HUES64 (cell line): ENCODE results near the gene SERPIND1.
"Not testable (repeated sequence)": the region's sequence is repeated elsewhere in the genome, so short reads cannot be mapped to it uniquely, and the experiment has no call there.

Experiments used
- H3K27ac ChIP-seq: 2 replicates; pipeline ENCODE4 v1.7.0; 2013; ENCODE audit warnings: low read depth, low read length, inconsistent platforms
- H3K27me3 ChIP-seq: 2 replicates; pipeline ENCODE4 v1.6.1; 2013; ENCODE audit warnings: mild to moderate bottlenecking, low read length; ENCODE audit not compliant: insufficient read depth
- H3K36me3 ChIP-seq: 2 replicates; pipeline ENCODE4 v1.6.1; 2013; ENCODE audit warnings: mild to moderate bottlenecking, low read length; ENCODE audit not compliant: insufficient read depth
- H3K4me1 ChIP-seq: 2 replicates; pipeline ENCODE4 v1.6.1; 2013; ENCODE audit warnings: mild to moderate bottlenecking, low read length, moderate library complexity; ENCODE audit not compliant: insufficient read depth
- H3K4me3 ChIP-seq: 2 replicates; pipeline ENCODE4 v1.5.1; 2013; ENCODE audit warnings: mild to moderate bottlenecking, low read length, moderate library complexity
- H3K9ac ChIP-seq: 2 replicates; pipeline ENCODE4 v1.6.1; 2013; ENCODE audit warnings: mild to moderate bottlenecking, low read depth, low read length
- H3K9me3 ChIP-seq: 2 replicates; pipeline ENCODE4 v1.6.1; 2013; ENCODE audit warnings: low read depth, low read length; ENCODE audit not compliant: insufficient read depth
- whole genome bisulfite sequencing: fragments of 150-250, 120-280 bp; methylation state at CpG from one replicate; pipeline ENCODE4 v1.1.7; 2013; ENCODE audit warnings: missing lambda C conversion rate; 5-methylcytosine and 5-hydroxymethylcytosine counted together

SERPIND1 gene

DNA sequence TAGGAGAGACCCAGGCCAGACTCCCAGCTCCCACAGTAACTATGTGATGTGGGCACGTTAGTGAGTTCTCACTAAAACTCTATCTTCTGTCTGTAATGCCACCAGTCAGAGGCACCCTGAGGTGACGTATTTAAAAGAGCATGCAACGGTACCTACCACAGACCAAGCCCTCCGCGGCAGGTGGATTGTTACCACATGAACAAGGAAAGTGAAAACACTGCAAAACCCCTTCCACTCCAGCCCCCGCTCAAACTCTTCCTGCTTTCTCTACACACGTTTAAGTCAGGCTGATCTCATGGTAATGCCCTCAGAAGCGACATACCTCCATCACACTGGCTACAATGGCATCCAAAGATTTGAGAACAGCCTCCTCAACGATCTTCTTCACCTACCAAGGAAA is 36.7 kb downstream of the SERPIND1 start:
- WGBS: 92% methylated on average over 9 of the region's 9 CpGs
- Histone ChIP-seq H3K27ac (no peak overlapping the region), H3K9me3 (no peaks in the 10 kb centered on the region), H3K9ac (no peak overlapping the region), H3K4me1 (no peaks in the 10 kb centered on the region), H3K4me3 (no peak overlapping the region), H3K27me3 (no peaks in the 10 kb centered on the region), H3K36me3 (peaks cover 27% of the 10 kb centered on the region)

DNA sequence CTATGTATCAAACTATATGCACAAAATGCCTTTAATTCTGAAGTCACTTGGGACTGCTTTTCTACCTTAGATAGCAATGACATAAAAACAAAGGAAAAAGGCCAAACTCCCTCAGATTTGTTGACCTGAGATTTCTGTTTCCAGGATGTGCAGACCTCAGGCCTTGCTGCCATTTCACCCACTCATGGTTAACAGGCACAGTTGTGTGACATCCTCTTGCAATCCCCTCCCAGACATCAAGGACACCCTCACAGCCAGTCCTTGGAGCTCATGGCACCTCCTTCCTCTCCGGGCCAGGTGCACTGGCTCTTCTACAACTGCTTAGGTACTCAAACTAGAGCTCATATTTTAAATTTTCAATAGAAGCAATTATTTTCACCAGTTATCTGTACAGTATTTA is 37.3 kb downstream of the SERPIND1 start:
- Histone ChIP-seq H3K9ac (no peak overlapping the region), H3K9me3 (no peaks in the 10 kb centered on the region), H3K4me1 (no peaks in the 10 kb centered on the region), H3K4me3 (no peak overlapping the region), H3K36me3 (peaks cover 22% of the 10 kb centered on the region), H3K27me3 (no peaks in the 10 kb centered on the region), H3K27ac (no peak overlapping the region)
- WGBS: 93% methylated on average over 1 of the region's 1 CpG

DNA sequence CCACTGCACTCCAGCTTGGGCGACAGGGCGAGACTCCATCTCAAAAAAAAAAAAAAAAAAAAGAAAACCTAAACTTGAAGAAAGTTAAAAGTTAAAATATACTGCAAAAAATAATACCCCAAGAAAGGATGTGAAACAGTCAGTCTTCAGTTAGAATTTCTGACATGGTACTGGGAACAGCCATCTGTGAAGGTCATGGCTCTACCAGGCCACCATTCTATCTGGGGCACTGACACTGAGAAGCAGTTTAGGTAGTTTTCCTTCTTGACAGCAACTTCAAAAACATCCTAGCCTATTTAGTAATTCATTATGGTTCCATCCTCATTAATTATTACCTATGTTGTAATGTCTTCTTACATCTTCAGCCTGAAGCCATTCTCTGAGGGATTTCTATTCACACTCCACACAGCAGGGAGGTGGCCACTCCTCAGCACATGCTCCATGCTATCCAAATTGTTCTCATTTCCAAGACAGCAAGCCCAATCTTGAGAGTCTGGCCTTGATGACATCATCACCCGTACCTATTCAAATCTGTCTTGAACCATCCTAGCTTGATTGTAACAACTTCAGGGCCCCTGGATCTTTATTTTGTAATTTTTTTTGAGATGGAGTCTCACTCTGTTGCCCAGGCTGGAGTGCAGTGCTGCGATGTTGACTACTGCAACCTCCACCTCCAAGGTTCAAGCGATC is 38.2 kb downstream of the SERPIND1 start:
- WGBS: 96% methylated on average over 3 of the region's 5 CpGs

DNA sequence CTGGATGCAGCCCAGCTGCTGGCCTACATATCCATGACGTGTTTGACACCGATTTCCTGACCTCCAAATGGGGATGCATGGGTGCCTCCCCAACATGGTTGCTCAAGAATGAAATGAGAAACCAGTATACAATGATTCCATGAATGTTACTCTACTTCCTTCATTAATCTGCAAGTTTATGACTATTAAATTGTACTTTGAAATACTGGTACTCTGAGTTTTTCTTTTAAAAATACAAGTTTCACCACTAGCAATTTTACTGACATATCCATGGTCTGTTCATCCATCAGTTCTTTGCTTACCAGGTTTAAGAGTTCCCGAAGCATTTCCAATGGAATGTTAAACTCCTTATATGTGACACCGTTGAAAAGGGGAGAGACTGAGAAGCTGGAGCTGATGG is 39.1 kb downstream of the SERPIND1 start:
- 96% methylated on average over 4 of the region's 4 CpGs for WGBS
- H3K4me1 ChIP-seq: no peaks in the 10 kb centered on the region
- H3K27me3 ChIP-seq: no peaks in the 10 kb centered on the region
- no peak overlapping the region for H3K4me3 ChIP-seq
- H3K36me3 ChIP-seq: peaks cover 19% of the 10 kb centered on the region
- H3K9me3 ChIP-seq: no peaks in the 10 kb centered on the region
- no peak overlapping the region for H3K27ac ChIP-seq
- H3K9ac ChIP-seq: no peak overlapping the region

More for the DNA sequence above, 38.2 kb downstream of the SERPIND1 start:
- H3K27ac ChIP-seq: no peak overlapping the region
- H3K9me3 ChIP-seq: no peaks in the 10 kb centered on the region
- H3K27me3 ChIP-seq: no peaks in the 10 kb centered on the region
- no peak overlapping the region for H3K4me3 ChIP-seq
- no peak overlapping the region for H3K9ac ChIP-seq
- H3K4me1 ChIP-seq: no peaks in the 10 kb centered on the region
- peaks cover 18% of the 10 kb centered on the region for H3K36me3 ChIP-seq

DNA sequence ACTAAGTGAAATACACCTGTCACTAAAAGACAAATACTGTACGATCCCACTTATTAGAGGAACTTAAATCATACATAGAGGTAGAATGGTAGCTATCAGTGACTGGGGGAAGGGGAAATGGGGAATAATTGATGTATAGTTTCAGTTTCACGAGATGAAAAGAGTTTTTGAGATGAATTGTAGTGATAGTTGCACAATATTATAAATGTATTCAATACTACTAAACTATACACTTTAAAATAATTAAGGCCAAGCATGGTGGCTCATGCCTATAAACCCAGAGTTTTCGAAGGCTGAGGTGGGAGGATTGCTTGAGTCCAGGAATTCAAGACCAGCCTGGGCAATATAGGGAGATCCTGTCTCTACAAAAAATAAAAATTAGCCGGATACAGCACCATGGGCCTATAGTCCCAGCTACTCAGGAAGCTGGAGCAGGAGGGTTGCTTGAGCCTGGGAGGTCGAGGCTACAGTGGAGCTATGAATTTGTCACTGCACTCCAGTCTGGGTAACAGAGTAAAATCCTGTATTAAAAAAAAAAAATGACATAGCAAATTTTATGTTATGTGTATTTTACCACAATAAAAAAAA is 40.4 kb downstream of the SERPIND1 start:
- Histone ChIP-seq H3K4me1 (no peaks in the 10 kb centered on the region), H3K4me3 (no peak overlapping the region), H3K9me3 (no peaks in the 10 kb centered on the region), H3K36me3 (peaks cover 26% of the 10 kb centered on the region), H3K9ac (no peak overlapping the region), H3K27ac (no peak overlapping the region), H3K27me3 (no peaks in the 10 kb centered on the region)
- whole genome bisulfite sequencing: 95% methylated on average over 4 of the region's 5 CpGs

DNA sequence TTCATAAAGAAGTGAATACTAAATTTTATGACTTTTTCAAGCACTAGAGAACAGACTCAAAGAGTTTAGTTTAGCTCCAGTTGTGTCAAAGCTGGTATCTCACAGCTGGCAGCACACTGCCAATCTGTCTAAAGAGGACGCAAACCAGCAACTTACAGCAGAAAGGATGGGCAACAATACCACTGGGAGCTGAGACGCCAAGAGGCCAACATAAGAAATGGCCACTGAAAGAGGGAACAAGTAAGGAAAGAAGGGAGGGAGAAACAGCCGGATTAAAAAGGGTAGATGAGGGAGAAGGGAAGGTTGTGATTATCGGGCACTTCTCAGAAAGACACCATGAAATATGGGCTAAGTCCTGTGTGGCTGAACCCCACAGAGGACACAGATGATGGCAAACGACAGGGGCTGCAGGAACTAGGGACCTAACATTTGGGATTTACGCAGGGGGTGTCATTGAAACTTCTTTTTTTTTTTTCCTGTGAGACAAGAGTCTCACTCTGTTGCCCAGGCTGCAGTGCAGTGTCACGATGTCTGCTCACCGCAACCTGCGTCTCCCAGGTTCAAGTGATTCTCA is 41.7 kb downstream of the SERPIND1 start:
- Histone ChIP-seq H3K9me3 (no peaks in the 10 kb centered on the region), H3K9ac (no peak overlapping the region), H3K36me3 (peaks cover 31% of the 10 kb centered on the region), H3K4me1 (no peaks in the 10 kb centered on the region), H3K4me3 (no peak overlapping the region), H3K27ac (no peak overlapping the region), H3K27me3 (no peaks in the 10 kb centered on the region)
- WGBS: 95% methylated on average over 9 of the region's 9 CpGs

DNA sequence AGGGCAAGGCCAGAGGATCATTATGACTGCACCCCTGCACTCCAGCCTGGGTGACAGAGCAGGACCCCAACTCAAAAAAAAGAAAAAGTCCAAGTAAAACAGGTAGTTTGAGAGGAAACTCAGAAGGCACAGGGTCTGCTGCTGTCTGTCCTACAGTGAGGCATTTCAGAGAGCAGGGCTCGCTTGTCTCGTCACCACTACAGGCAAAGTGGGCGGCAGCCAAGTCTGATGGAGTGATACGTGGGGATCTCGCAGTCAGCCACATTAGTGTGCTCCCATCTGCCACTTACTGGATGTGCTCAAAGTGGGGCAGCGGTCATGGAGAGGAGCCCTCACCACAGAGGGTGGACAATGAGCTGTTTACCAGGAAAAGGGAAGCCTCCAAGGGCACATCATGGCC is 42.6 kb downstream of the SERPIND1 start:
- no peak overlapping the region for H3K4me3 ChIP-seq
- H3K27ac ChIP-seq: no peak overlapping the region
- H3K9me3 ChIP-seq: no peaks in the 10 kb centered on the region
- H3K36me3 ChIP-seq: peaks cover 31% of the 10 kb centered on the region
- no peaks in the 10 kb centered on the region for H3K4me1 ChIP-seq
- H3K27me3 ChIP-seq: no peaks in the 10 kb centered on the region
- no peak overlapping the region for H3K9ac ChIP-seq
- WGBS: 95% methylated on average over 6 of the region's 6 CpGs

DNA sequence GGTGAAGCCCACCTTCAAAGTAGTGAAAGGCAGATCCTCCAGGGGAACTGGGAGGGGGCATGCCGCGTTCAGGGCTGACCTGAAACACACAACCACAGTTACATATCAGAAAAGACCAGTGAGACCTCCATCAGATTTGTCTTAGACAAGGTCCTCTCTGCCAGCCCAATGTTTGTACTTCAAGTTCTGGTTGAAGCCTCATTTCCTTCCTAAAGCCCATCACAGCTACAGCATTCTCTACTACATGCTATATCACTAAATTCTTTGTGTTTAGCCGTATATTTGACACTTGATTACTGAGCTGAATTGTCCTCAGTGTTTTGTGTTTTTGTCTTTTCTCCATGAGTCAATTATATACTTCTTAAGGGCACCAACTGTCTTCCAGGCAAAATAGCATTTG is 44.6 kb downstream of the SERPIND1 start:
- no peak overlapping the region for H3K9ac ChIP-seq
- 98% methylated on average over 3 of the region's 3 CpGs for WGBS
- peaks cover 35% of the 10 kb centered on the region for H3K36me3 ChIP-seq
- H3K9me3 ChIP-seq: no peaks in the 10 kb centered on the region
- H3K4me1 ChIP-seq: no peaks in the 10 kb centered on the region
- H3K27ac ChIP-seq: no peak overlapping the region
- no peaks in the 10 kb centered on the region for H3K27me3 ChIP-seq
- no peak overlapping the region for H3K4me3 ChIP-seq

DNA sequence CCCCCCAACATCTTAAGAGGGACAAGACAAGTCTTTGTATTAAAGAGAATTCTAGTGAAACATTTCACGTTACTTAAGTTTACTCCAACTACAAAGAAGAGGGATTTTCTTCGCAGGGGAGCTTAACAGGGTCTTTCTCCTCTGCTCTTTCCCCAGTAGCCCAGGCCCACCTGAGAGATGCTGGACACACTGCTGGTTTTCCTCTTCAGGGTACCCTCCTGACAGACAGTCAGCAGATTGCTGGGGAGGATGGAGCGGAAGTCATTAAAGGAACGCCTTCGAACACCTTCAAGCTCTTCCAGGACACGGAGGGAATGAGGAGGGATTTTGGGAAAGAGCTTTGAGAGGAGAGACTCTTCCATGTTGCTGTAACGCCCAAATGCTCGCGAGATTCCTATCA is 45.6 kb downstream of the SERPIND1 start:
- no peaks in the 10 kb centered on the region for H3K9me3 ChIP-seq
- no peak overlapping the region for H3K27ac ChIP-seq
- H3K4me3 ChIP-seq: no peak overlapping the region
- H3K36me3 ChIP-seq: peaks cover 36% of the 10 kb centered on the region
- no peak overlapping the region for H3K9ac ChIP-seq
- H3K4me1 ChIP-seq: no peaks in the 10 kb centered on the region
- WGBS: 95% methylated on average over 9 of the region's 9 CpGs
- no peaks in the 10 kb centered on the region for H3K27me3 ChIP-seq

DNA sequence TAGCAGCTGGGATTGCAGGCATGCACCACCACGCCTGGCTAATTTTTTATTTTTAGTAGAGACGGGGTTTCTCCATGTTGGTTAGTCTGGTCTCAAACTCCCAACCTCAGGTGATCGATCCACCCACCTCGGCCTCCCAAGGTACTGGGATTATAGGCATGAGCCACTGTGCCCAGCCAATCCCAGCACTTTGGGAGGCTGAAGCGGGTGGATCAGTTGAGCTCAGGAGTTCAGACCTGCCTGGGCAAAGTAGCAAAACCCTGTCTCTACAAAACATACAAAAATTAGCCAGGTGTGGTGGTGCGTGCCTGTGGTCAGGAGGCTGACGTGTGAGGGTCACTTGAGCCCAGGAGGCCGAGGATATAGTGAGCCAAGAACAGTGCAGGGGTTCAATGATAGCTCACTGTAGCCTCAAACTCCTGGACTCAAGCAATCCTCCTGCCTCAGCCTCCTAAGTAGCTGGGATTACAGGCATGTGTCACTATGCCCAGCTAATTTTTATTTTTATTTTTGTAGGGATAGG is 47.9 kb downstream of the SERPIND1 start:
- H3K36me3 ChIP-seq: peaks cover 36% of the 10 kb centered on the region
- WGBS: 97% methylated on average over 8 of the region's 8 CpGs

DNA sequence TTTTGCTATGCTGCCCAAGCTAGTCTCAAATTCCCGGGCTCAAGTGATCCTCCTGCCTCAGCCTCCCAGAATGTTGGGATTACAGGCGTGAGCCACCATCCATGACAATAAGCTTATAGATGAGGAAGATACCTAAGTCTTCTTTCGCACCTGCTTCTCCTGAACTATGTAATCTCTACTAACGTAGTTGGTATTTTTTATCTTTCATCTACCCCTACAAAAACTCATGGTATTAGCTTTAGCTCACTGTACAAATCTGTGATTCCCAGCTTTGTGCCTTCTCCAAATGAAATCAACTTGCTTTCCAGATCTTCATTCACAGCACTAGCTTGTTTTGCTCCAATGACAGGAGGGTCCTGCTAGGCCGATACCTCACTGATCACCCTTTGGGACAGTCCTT is 48.3 kb downstream of the SERPIND1 start:
- 94% methylated on average over 5 of the region's 5 CpGs for WGBS
- Histone ChIP-seq H3K4me3 (no peak overlapping the region), H3K4me1 (no peaks in the 10 kb centered on the region), H3K36me3 (peaks cover 34% of the 10 kb centered on the region), H3K27ac (no peak overlapping the region), H3K9me3 (no peaks in the 10 kb centered on the region), H3K9ac (no peak overlapping the region), H3K27me3 (no peaks in the 10 kb centered on the region)

More for the DNA sequence above, 47.9 kb downstream of the SERPIND1 start:
- not testable (repeated sequence) for H3K27me3 ChIP-seq, H3K9ac ChIP-seq, H3K27ac ChIP-seq, H3K4me3 ChIP-seq, H3K4me1 ChIP-seq, H3K9me3 ChIP-seq
